Measurements from ENCODE around the gene PPM1A.

PPM1A gene

DNA sequence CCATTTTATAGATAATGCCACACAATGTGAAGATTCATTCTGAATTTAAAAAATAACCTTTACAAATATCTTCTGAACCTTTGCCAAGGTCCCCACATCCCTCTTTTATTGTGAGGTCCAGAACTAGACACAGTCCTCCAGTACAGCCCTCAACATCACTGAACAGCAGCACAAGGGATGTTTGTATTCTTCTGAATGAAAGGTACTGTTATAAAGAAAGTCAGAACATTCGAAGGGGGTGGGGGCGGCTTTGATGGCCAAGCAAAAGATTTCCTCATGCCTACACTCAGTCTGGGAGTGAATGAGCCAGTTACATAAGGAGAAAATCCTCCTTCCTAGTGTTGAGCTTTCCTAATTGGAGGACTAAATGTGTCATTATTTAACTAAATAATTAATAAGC lies 77.3 kb downstream of the PPM1A start:
- no peak for DNase-seq

DNA sequence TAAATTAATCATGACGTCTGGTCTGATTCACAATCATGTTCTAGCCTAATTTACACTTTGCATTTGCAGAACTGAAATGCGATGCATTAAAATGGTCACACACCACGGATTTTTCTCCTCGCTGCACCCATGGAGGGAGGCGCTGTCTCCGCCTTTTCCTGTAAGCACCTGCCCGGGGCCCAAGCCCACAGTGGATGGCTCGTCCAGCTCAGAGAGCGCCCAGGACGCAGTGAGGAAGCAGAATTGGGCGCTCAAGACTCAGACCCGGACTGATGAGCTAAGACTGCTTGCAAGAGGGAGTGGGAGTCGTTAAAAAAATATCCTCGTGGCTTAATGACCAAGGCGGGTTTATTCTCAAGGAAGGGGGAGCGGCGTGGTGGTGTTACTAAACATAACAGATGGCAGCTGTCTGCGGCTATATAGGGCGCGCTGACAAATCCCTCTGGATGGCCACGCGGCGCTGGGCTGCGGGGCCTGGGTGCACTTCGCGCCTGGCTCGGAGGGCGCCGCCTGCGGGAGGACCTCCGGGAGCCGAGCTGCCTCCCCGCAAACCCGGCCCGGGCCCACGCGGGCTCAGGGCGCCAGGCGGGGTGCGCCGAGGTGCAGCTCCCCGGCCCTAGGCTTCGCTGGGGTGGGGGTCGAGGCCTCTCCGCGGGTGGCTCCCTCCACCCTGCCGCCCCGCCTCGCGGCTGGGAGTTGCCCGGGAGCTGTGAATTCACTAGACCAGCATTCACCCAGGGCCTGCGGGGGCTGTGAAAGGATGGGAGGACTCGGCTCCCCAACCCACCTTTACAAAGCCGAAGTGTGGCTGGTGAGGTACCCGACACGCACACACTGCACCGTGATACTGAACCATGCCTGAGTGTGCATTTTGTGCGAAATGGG lies 78.7 kb downstream of the PPM1A start:
- DNase-seq, result peak; percentile 59

DNA sequence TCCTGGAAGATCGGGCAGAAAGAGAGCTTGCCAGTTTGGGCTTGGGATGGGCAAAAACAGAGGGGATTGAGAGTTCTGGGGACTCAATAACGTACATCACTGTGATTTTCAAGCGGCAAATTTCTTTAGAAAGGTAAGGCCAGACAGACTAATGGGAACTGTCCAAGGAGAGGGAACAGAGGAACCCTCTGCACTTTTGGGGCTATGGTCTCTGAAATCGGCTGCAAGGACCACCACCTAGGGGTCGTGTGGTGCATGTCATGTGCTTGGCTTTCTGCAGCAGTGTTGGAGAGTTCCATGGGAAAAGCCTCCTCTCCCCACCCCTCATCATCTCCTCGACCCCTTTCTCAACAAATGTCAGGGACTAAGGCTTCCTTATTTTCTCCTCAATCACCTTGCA lies 79.6 kb downstream of the PPM1A start:
- DNase-seq, result no peak

DNA sequence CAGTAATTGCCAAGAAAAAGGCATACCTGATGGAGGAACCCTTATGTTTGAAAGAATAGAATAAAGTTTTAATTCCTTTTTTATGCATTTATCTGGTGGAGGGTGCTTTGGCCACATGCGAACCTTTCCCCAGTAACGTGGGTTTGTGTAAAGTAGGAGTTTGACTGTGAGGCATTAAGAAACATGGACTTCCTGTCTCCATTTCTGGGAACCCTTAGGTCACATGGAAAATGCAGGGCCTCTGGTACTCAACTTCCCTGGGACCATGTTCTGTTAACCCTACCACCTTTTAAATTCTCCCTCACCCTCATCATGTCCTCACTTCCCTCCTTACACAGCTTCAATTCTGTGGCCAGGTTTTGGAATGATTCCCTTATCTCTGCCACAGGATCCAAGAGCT lies 80.3 kb downstream of the PPM1A start:
- no peak for DNase-seq

DNA sequence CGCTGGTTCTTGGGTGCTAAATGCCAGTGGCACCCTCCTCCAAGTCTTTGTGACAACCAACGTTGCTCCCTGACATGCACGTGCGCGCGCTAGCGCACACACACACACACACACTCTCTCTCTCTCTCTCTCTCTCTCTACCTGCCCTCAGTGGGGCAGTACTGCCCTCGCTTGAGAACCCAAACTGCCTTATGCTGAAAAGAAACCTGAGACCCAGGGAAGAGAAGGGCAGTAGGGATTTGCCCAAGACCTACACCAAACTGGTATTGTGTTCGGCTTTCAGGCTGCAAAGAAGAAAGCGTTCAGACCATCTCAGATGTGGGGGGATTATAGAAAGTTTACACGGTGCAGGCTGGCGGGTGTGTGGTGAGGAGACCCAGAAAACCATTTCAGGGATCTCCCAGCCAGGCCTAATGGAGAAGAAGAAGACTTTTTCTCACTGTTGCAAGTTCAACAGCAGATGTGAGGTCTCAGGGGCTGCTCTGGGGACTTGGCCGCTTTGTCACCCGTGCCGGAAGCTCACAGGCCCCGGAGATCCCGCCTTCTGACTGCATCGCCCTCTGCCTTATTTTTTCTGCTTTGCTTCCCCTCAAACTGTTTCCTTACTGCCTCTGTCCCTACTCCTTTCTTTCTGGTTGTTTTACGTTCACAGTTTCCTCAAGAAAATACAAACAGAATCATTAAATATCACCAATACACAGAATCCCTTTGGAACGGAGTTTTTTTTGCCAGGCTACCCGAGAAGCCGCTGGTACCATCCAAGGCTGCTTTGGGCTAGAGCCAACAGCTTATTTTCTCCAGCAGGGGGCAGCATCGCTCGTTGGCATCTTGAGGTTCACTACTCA lies 82.4 kb downstream of the PPM1A start:
- DNase-seq, result peak; percentile 88

DNA sequence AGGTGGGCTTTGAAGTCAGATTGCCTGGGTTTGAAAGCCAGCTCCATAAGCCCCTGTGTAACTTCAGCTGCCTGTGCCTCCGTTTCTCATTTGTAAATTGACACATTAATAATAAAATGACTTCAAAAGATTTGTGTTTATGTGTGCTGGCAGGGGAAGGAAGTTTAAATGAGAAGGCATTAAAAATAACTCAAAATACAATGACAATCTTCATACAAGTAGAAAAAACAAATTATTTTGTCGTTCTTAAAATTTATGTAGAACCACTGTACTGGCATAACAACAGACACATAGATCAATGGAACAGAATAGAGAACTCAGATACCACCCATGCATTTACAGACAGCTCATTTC lies 83.0 kb downstream of the PPM1A start:
- no peak for DNase-seq

DNA sequence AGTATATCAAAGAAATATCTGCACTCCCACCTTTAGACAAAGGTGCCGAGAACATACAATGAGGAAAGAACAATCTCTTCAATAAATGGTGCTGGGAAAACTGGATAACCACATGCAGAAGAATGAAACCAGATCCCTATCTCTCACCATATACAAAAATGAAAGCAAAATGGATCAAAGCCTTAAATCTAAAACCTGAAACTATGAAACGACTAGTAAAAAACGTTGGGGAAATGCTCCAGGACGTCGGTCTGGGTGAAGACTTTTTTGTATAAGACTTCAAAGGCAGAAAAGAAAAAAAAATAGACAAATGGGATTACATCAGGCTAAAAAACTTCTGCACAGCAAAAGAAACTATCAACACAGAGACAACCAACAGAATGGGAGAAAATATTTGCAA lies 83.8 kb downstream of the PPM1A start:
- no peak for DNase-seq

DNA sequence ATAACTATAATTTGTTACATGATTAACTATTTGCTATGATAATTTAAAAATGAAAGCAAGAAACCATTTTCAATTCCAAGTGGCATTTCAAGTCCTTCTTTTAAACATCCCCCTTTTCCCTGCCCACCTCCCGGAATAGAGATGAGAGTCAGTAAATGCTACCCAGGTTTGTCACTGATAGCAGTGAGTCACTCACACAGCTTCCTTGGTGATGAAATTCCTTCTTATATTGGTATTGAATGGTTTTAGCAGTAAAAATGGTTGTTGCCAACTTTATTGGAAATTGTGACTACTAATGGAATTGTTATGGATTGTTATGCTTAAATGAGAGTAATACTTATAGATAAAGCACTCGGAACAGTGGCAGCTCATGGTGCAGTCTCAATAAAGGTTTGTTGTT lies 90.5 kb downstream of the PPM1A start:
- no peak for DNase-seq

DNA sequence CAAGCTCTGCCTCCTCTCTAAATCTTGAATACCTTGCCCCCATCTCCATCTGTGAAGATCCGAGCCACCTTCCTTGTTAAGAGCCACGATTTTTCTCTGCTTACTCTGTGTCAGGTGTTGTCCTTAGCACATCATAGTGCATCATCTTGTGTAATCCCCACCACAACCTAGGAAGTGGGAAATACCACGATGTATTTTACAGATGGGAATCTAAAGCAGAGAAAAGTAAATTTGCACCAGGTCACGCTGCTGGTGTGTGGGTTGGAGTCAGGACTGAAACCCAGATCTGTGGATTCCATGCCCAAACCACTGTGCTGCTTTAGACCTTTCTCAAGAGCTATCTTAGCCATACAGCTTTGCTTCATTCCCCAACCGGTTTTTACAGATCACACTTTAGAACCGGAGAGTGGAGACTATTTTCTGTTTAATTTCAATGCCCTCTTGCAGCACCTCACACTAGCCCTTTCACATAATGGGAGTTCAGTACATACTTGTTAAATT lies 94.6 kb downstream of the PPM1A start:
- no peak for DNase-seq

DNA sequence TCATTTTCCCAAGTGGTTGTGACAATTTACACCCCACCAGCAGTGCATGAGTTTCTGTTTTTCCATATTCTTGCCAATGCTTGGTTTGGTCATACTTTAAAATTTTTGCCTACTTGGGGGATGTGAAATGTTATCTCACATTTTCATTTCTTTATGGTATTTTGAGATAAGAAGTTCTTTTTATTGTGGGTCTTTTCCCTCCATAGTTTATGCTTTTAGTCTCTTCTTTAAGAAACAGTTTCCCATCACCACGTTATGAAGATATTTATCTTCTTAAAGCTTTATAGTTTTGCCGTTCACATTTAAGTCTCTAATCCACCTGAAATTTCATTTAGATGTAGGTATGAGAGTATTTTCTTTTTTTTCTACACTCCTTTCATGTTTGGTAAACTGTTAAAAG lies 95.7 kb downstream of the PPM1A start:
- DNase-seq, result no peak

DNA sequence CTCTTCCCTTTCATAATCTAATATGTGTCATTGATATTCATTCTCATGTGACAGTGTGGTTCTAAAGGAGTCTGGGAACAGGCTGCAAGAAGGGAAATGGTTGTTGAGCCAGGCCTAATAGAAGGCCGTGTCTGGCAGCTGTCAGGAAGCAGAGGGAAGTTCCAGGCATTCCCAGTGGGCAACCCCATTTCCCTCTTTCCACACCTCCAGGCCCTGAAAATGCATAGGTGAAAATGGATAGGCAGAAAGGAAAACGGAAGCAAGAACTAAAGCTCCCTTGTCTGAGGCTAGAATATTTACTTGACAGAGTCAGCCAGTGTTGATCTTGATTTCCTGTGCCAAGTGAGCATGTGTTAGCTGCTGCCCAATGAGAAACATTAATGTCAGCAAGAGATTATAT lies 97.7 kb downstream of the PPM1A start:
- DNase-seq, result no peak

DNA sequence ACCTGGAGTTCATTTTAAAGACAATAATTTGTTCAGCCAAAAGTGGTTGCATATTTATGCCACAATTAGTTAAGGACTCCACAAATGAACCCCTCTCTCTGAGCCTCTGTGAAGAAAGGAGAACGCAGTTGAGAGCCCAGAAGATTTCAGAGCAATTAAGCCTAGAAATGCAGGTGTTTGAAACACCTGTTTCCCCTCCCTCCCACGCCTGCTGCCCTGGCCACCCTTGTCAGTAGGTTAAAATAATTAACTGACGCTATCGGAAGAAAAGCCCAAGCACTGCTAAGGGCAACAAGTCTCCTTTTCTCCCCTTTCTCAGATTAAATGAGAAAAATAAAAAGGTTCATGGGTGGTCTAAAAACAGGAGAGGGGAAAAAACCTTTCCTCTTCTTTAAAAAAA lies 99.2 kb downstream of the PPM1A start:
- DNase-seq, result no peak

Measured in activated CD4-positive, alpha-beta T cell treated with anti-CD3 and anti-CD28 coated beads for 48 hours (primary cell).